Measurements from ENCODE around the gene CLNK. TPM values are rescaled to one million over a fixed set of nuclear protein-coding genes. Genes with fewer than 3 reads are reported as not detected.

The CLNK gene
- total and polyA plus RNA-seq, 2 of the 8 experiments (the other 6 are each of a cell fraction or from before 2014, with no cell fraction given): not detected

- TF ChIP-seq RAD21 (IDR thresholded peaks at IDR 0.05 in 1 of 2, conservative IDR thresholded peaks at IDR 0.05 in 1 of 2; ENCODE audit: low read depth in 2 of 2, low read length in 2 of 2) (no peak), FOSL1 (IDR thresholded peaks at IDR 0.05; ENCODE audit: insufficient read depth, low read depth, low read length) (no peak), TCF12 (IDR thresholded peaks at IDR 0.05; ENCODE audit: low read depth, low read length) (no peak), BACH1 (IDR thresholded peaks at IDR 0.05; ENCODE audit: low read length) (no peak), PHF8 (conservative IDR thresholded peaks at IDR 0.05; ENCODE audit: low read depth, low read length) (no peak)
Measured at GRCh38 chr4:10671799-10672198, 12.8 kb downstream of the CLNK start (continued).
